Stimulated activated CD4-positive, alpha-beta T cell treated with anti-CD3 and anti-CD28 coated beads, Interleukin-4, amount 100 ng/mL, for 1 hour (primary cell): ENCODE data around the gene FAAH2.
"Not testable (repeated sequence)": the region's sequence is repeated elsewhere in the genome, so short reads cannot be mapped to it uniquely, and the experiment has no call there.

ENCODE experiments used
- DNase-seq: peaks from one replicate; pipeline ENCODE4 v3.0.0-alpha.2; 2020

The FAAH2 gene

GRCh38 chrX:57286507-57287251 is at the start of gene FAAH2:
FAAH2 (plus strand) TSS chrX:57286706; CDS start chrX:57286826, 120 bp downstream.
- peak; percentile 61 for DNase-seq

GRCh38 chrX:57241967-57242366 is 44.5 kb upstream of the FAAH2 start:
- DNase-seq = no peak

GRCh38 chrX:57251965-57252364 is 34.5 kb upstream of the FAAH2 start:
- no peak for DNase-seq

- no peak for DNase-seq
These were observed 21.4 kb upstream of the FAAH2 start for GRCh38 chrX:57265126-57265525.

GRCh38 chrX:57266275-57266674 is 20.2 kb upstream of the FAAH2 start:
- no peak for DNase-seq

- DNase-seq = no peak
These were observed 19.6 kb upstream of the FAAH2 start for GRCh38 chrX:57266871-57267270.

- no peak for DNase-seq
These were observed 19.2 kb upstream of the FAAH2 start for GRCh38 chrX:57267308-57267707.

GRCh38 chrX:57270980-57271379 is 15.5 kb upstream of the FAAH2 start:
- no peak for DNase-seq

- no peak for DNase-seq
These were observed 3.9 kb upstream of the FAAH2 start for GRCh38 chrX:57282568-57282967.

- no peak for DNase-seq
These were observed 1.5 kb upstream of the FAAH2 start for GRCh38 chrX:57285001-57285400.

GRCh38 chrX:57289089-57289488 is 2.6 kb downstream of the FAAH2 start:
- no peak for DNase-seq

GRCh38 chrX:57294961-57295360 is 8.5 kb downstream of the FAAH2 start:
- DNase-seq = no peak

GRCh38 chrX:57295679-57296078 is 9.2 kb downstream of the FAAH2 start:
- not testable (repeated sequence) for DNase-seq

GRCh38 chrX:57313583-57314215 is 27.2 kb downstream of the FAAH2 start:
- no peak for DNase-seq

- DNase-seq = no peak
These were observed 42.5 kb downstream of the FAAH2 start for GRCh38 chrX:57329008-57329407.

GRCh38 chrX:57335790-57336189 is 49.3 kb downstream of the FAAH2 start:
- DNase-seq = not testable (repeated sequence)

GRCh38 chrX:57353472-57354132 is 67.1 kb downstream of the FAAH2 start:
- DNase-seq = no peak

GRCh38 chrX:57364145-57364544 is 77.6 kb downstream of the FAAH2 start:
- DNase-seq = no peak

GRCh38 chrX:57366430-57366829 is 79.9 kb downstream of the FAAH2 start:
- DNase-seq = no peak

GRCh38 chrX:57367649-57368048 is 81.1 kb downstream of the FAAH2 start:
- no peak for DNase-seq

- no peak for DNase-seq
These were observed 81.7 kb downstream of the FAAH2 start for GRCh38 chrX:57368158-57368557.

GRCh38 chrX:57379296-57379695 is 92.8 kb downstream of the FAAH2 start:
- no peak for DNase-seq

GRCh38 chrX:57380026-57380796 is 93.7 kb downstream of the FAAH2 start:
- DNase-seq = no peak
